H1 (cell line): ENCODE data around the gene TEX35. TPM values are rescaled to one million over a fixed set of nuclear protein-coding genes. Genes with fewer than 3 reads are reported as not detected.

ENCODE experiments used
- CTCF ChIA-PET: fragments of 300-600 bp; sonication (Branson Sonifier 250); formaldehyde crosslinking; loops from one replicate; lab custom pipeline; 2021; ENCODE audit not compliant: partially characterized antibody; lab: Charles Lee
- POLR2A ChIA-PET: fragments of 300-600 bp; sonication (Branson Sonifier 250); formaldehyde crosslinking; loops from one replicate; lab custom pipeline; 2021; ENCODE audit warnings: inconsistent platforms; ENCODE audit not compliant: partially characterized antibody; lab: Charles Lee
- DNase-seq, 2 experiments: peaks; one replicate each; pipeline versions ENCODE4 v3.0.0 to v3.0.0-alpha.2; 2010 to 2022; ENCODE audit warnings: low spot score in 2 of 2, low read depth in 1 of 2, mixed read lengths in 1 of 2
- FAIRE-seq: peaks from 2 replicates; lab custom pipeline; 2011; peaks lifted over from hg19 to GRCh38; lab: Jason Lieb, UNC
- H2AFZ ChIP-seq: 2 replicates; pipeline ENCODE4 v1.8.1; 2012; ENCODE audit warnings: low read length, inconsistent platforms
- H2AK5ac ChIP-seq: 2 replicates; pipeline ENCODE4 v1.6.1; 2013; ENCODE audit warnings: low read depth, low read length
- H2BK120ac ChIP-seq: replicated peaks from 2 replicates; pipeline ENCODE3; 2013; ENCODE audit warnings: low read depth, low read length, inconsistent platforms
- H2BK12ac ChIP-seq: 2 replicates; pipeline ENCODE4 v1.6.1; 2013; ENCODE audit warnings: low read depth, low read length
- H2BK15ac ChIP-seq: 2 replicates; pipeline ENCODE4 v1.6.1; 2013; ENCODE audit warnings: low read length
- H2BK20ac ChIP-seq: 2 replicates; pipeline ENCODE4 v1.6.1; 2013; ENCODE audit warnings: low read length
- H2BK5ac ChIP-seq: 2 replicates; pipeline ENCODE4 v1.6.1; 2013; ENCODE audit warnings: low read depth, low read length
- H3K14ac ChIP-seq: 2 replicates; pipeline ENCODE4 v1.6.1; 2013; ENCODE audit warnings: inconsistent platforms; ENCODE audit not compliant: insufficient read length
- H3K18ac ChIP-seq: 2 replicates; pipeline ENCODE4 v1.6.1; 2013; ENCODE audit warnings: low read length; ENCODE audit errors: extremely low read depth
- H3K23ac ChIP-seq: 2 replicates; pipeline ENCODE4 v1.6.1; 2013; ENCODE audit warnings: inconsistent platforms; ENCODE audit not compliant: insufficient read length
- H3K23me2 ChIP-seq: 2 replicates; pipeline ENCODE4 v1.6.1; 2013; ENCODE audit warnings: low read depth, low read length
- H3K27ac ChIP-seq: 2 replicates; pipeline ENCODE4 v1.6.1; 2011; ENCODE audit warnings: low read depth, low read length, inconsistent platforms
- H3K27me3 ChIP-seq, 4 experiments: replicated peaks in 1 of 4; 1 replicate in 1 of 4; 2 replicates in 3 of 4; pipeline versions ENCODE4 v1.6.1 to v1.8.1; 2011 to 2013; ENCODE audit warnings: low read length in 3 of 4, mild to moderate bottlenecking in 3 of 4, inconsistent platforms in 2 of 4, mixed read lengths in 2 of 4, moderate library complexity in 1 of 4; ENCODE audit not compliant: control insufficient read depth in 3 of 4, insufficient read depth in 3 of 4; ENCODE audit errors: extremely low read depth in 1 of 4
- H3K36me3 ChIP-seq, 4 experiments: 2 replicates each; pipeline versions ENCODE4 v1.6.1 to v1.8.1; 2011 to 2013; ENCODE audit warnings: mild to moderate bottlenecking in 4 of 4, low read length in 3 of 4, moderate library complexity in 2 of 4, control low read depth in 1 of 4, inconsistent platforms in 1 of 4; ENCODE audit not compliant: insufficient read depth in 4 of 4, control insufficient read depth in 2 of 4
- H3K4ac ChIP-seq: replicated peaks from 2 replicates; pipeline ENCODE3; 2013; ENCODE audit warnings: low read length, low read depth, mixed read lengths, inconsistent platforms; ENCODE audit not compliant: insufficient read length
- H3K4me1 ChIP-seq, 4 experiments: replicated peaks in 1 of 4; 1 replicate in 1 of 4; 2 replicates in 3 of 4; pipeline versions ENCODE4 v1.6.1 to v1.8.1; 2011 to 2013; ENCODE audit warnings: low read length in 3 of 4, inconsistent platforms in 2 of 4, mixed read lengths in 1 of 4; ENCODE audit not compliant: insufficient read depth in 4 of 4, control insufficient read depth in 3 of 4
- H3K4me2 ChIP-seq, 2 experiments: 2 replicates each; pipeline versions ENCODE4 v1.6.1 to v1.8.1; 2011 to 2013; ENCODE audit warnings: low read depth in 2 of 2, low read length in 2 of 2, control low read depth in 1 of 2, inconsistent platforms in 1 of 2, mild to moderate bottlenecking in 1 of 2; ENCODE audit not compliant: insufficient read depth in 1 of 2
- H3K4me3 ChIP-seq, 4 experiments: fragments of 200-600, 300-600 bp in 1 of 4; sonication (generic), shearing (Covaris generic), sonication (Bioruptor Twin) in 1 of 4; 2 replicates each; pipeline versions ENCODE4 v1.5.1 to v1.8.1; 2011 to 2016; ENCODE audit warnings: low read length in 4 of 4, low read depth in 3 of 4, control low read depth in 2 of 4, inconsistent platforms in 2 of 4, mild to moderate bottlenecking in 2 of 4, mixed read lengths in 1 of 4, moderate library complexity in 1 of 4; ENCODE audit not compliant: insufficient read depth in 2 of 4; ENCODE audit errors: extremely low read depth in 1 of 4
- H3K56ac ChIP-seq: replicated peaks from 2 replicates; pipeline ENCODE3; 2013; ENCODE audit warnings: low read depth, mild to moderate bottlenecking, mixed read lengths, low read length, inconsistent platforms; ENCODE audit not compliant: insufficient read length
- H3K79me1 ChIP-seq: 2 replicates; pipeline ENCODE4 v1.6.1; 2013; ENCODE audit warnings: low read depth, low read length, control low read depth
- H3K79me2 ChIP-seq, 2 experiments: 2 replicates each; pipeline versions ENCODE4 v1.6.1 to v1.8.1; 2012 to 2013; ENCODE audit warnings: low read length in 2 of 2, mild to moderate bottlenecking in 2 of 2, inconsistent platforms in 1 of 2; ENCODE audit not compliant: insufficient read depth in 2 of 2, control insufficient read depth in 1 of 2
- H3K9ac ChIP-seq, 4 experiments: replicated peaks in 1 of 4; 1 replicate in 1 of 4; 2 replicates in 3 of 4; pipeline versions ENCODE4 v1.6.1 to v1.8.1; 2011 to 2013; ENCODE audit warnings: low read depth in 3 of 4, low read length in 3 of 4, control low read depth in 2 of 4, mild to moderate bottlenecking in 2 of 4, moderate library complexity in 2 of 4, inconsistent platforms in 1 of 4; ENCODE audit errors: extremely low read depth in 1 of 4
- H3K9me3 ChIP-seq, 2 experiments: 2 replicates each; pipeline versions ENCODE4 v1.6.1 to v1.8.1; 2012 to 2013; ENCODE audit warnings: mild to moderate bottlenecking in 2 of 2, moderate library complexity in 2 of 2, control low read depth in 1 of 2, inconsistent platforms in 1 of 2, low read depth in 1 of 2, low read length in 1 of 2, mixed read lengths in 1 of 2; ENCODE audit not compliant: insufficient read depth in 2 of 2
- H4K20me1 ChIP-seq, 2 experiments: replicated peaks in 1 of 2; 2 replicates each; pipeline versions ENCODE3 to v1.8.1; 2011 to 2013; ENCODE audit warnings: inconsistent platforms in 2 of 2, low read length in 2 of 2, mild to moderate bottlenecking in 1 of 2; ENCODE audit not compliant: insufficient read depth in 2 of 2, control insufficient read depth in 1 of 2
- H4K5ac ChIP-seq: 2 replicates; pipeline ENCODE4 v1.6.1; 2013; ENCODE audit warnings: low read length, low read depth, mixed read lengths, inconsistent platforms; ENCODE audit not compliant: insufficient read length
- H4K8ac ChIP-seq: 2 replicates; pipeline ENCODE4 v1.8.0; 2013; ENCODE audit warnings: mild to moderate bottlenecking, moderate library complexity, low read length, inconsistent platforms; ENCODE audit not compliant: insufficient read depth; ENCODE audit errors: extremely low read depth
- H4K91ac ChIP-seq: replicated peaks from 2 replicates; pipeline ENCODE3; 2013; ENCODE audit warnings: low read length, mixed read lengths, inconsistent platforms; ENCODE audit not compliant: insufficient read length
- BACH1 ChIP-seq: IDR thresholded peaks from 2 replicates; pipeline ENCODE4 v1.6.1; 2012; ENCODE audit warnings: low read length, improper control_type of control experiment
- CBX8 ChIP-seq: fragments of 300-800, 300-1000 bp; sonication (generic); IDR thresholded peaks from 2 replicates; pipeline ENCODE4 v1.7.1; 2016; ENCODE audit warnings: low read depth, low read length, borderline replicate concordance
- FOSL1 ChIP-seq: IDR thresholded peaks from 2 replicates; pipeline ENCODE4 v1.6.1; 2011; ENCODE audit warnings: mild to moderate bottlenecking, low read depth, low read length, moderate library complexity; ENCODE audit not compliant: insufficient read depth
- GTF2F1 ChIP-seq: IDR thresholded peaks from 2 replicates; pipeline ENCODE4 v1.6.1; 2012; ENCODE audit warnings: low read depth, low read length, improper control_type of control experiment, borderline replicate concordance
- KDM1A ChIP-seq: fragments of 200-600, 300-600 bp; sonication (generic); IDR thresholded peaks from 2 replicates; pipeline ENCODE4 v1.7.1; 2016; ENCODE audit warnings: mild to moderate bottlenecking, low read length, borderline replicate concordance
- MAX ChIP-seq: IDR thresholded peaks from 2 replicates; pipeline ENCODE4 v1.6.1; 2012; ENCODE audit warnings: inconsistent platforms
- POLR2A ChIP-seq, 2 experiments: IDR thresholded peaks; 1 replicate in 1 of 2; 2 replicates in 1 of 2; pipeline ENCODE4 v1.6.1; 2011; ENCODE audit warnings: low read depth in 2 of 2, low read length in 2 of 2, mild to moderate bottlenecking in 2 of 2; ENCODE audit errors: control extremely low read depth in 1 of 2
- RXRA ChIP-seq: IDR thresholded peaks from 2 replicates; pipeline ENCODE4 v1.6.1; 2011; ENCODE audit warnings: low read depth, mild to moderate bottlenecking, low read length, moderate library complexity; ENCODE audit not compliant: insufficient read depth
- SIRT6 ChIP-seq: IDR thresholded peaks from one replicate; pipeline ENCODE4 v1.7.1; 2012; ENCODE audit warnings: low read length, inconsistent platforms
- SP1 ChIP-seq: IDR thresholded peaks from 2 replicates; pipeline ENCODE4 v1.6.1; 2011; ENCODE audit warnings: low read depth, low read length
- SP2 ChIP-seq: IDR thresholded peaks from 2 replicates; pipeline ENCODE4 v1.6.1; 2012; ENCODE audit warnings: mild to moderate bottlenecking, low read length, inconsistent platforms
- WGBS, 2 experiments: shearing (Covaris generic) in 1 of 2; methylation state at CpG; one replicate each; pipeline versions ENCODE4 v1.1.6 to v1.1.7; 2013 to 2015; ENCODE audit warnings: low lambda C conversion rate in 2 of 2, mixed read lengths in 2 of 2, inconsistent platforms in 1 of 2, low coverage in 1 of 2, missing lambda C conversion rate in 1 of 2; ENCODE audit not compliant: insufficient replicate concordance in 2 of 2, insufficient coverage in 1 of 2, insufficient read length in 1 of 2; ENCODE audit errors: extremely low coverage in 1 of 2, missing lambda C conversion rate in 1 of 2; 5-methylcytosine and 5-hydroxymethylcytosine counted together
- polyA plus RNA-seq, 7 experiments: library from polyadenylated mRNA; depleted of rRNA in 3 of 7; stranded (reverse) in 5 of 7; unstranded in 2 of 7; fragments of >200 nt in 5 of 7; fragments of 200-250 nt in 2 of 7; gene quantifications; 1 replicate in 5 of 7; 2 replicates in 1 of 7; 4 replicates in 1 of 7; pipeline versions ENCODE4 v1.2.1 to v1.2.3, GENCODE V29; 2011 to 2013; ENCODE audit warnings: missing spikeins in 2 of 7, mixed read lengths in 2 of 7
- total RNA-seq: library from RNA; stranded (reverse); fragmentation: NEBNext Ultra II Directional; extraction: Animal tissue kit (Norgen Biotek cat#: 25700); gene quantifications from 2 replicates; pipeline ENCODE4 v1.2.1, GENCODE V29; 2021

The TEX35 gene
- total and polyA plus RNA-seq, 2 of the 8 experiments (the other 6 are each of a cell fraction or from before 2014, with no cell fraction given) = 0.03 TPM; not detected in 1

GRCh38 chr1:178485541-178485981 lies 27.3 kb upstream of the TEX35 start:
- Histone ChIP-seq H3K27ac (no peak overlapping the region), H4K8ac (no peak overlapping the region), H3K79me2 (no peaks in the 10 kb centered on the region), H3K9ac (no peak overlapping the region), H3K4me2 (no peak overlapping the region), H3K4me3 (no peak overlapping the region), H4K20me1 (no peaks in the 10 kb centered on the region), H3K14ac (no peak overlapping the region), H4K5ac (no peak overlapping the region), H2BK12ac (no peak overlapping the region), H2BK5ac (no peak overlapping the region), H3K36me3 (no peaks in the 10 kb centered on the region), H2AK5ac (no peak overlapping the region), H2AFZ (no peak overlapping the region), H2BK20ac (no peak overlapping the region), H3K27me3 (no peaks in the 10 kb centered on the region), H3K56ac (no peak overlapping the region), H3K4me1 (no peaks in the 10 kb centered on the region; a peak in 1 of 7 replicates), H2BK120ac (no peak overlapping the region), H3K4ac (no peak overlapping the region), H3K9me3 (no peaks in the 10 kb centered on the region), H3K23me2 (no peaks in the 10 kb centered on the region)
- no peak for FAIRE-seq
- TF ChIP-seq SP1 (no peak), BACH1 (no peak), MAX (no peak), GTF2F1 (no peak), CBX8 (no peak), FOSL1 (no peak), RXRA (no peak), KDM1A (no peak), SP2 (no peak), SIRT6 (no peak), POLR2A (IDR thresholded peaks at IDR 0.05; ENCODE audit: control extremely low read depth in 1 of 2, low read depth in 2 of 2, low read length in 2 of 2) (no peak)
- TF ChIP-seq, all 59 proteins: peak for 0
- Histone ChIP-seq H4K91ac (no peak overlapping the region), H3K18ac (no peak overlapping the region), H3K23ac (no peak overlapping the region), H3K79me1 (no peaks in the 10 kb centered on the region), H2BK15ac (no peak overlapping the region)
- 74% methylated on average over 3 of the region's 3 CpGs; no CpG with 5 or more reads in 1 of the 2 experiments for WGBS, 2 experiments
- POLR2A ChIA-PET = no interaction called here
- CTCF ChIA-PET = interaction anchor here (1.6 to 10.0 kb wide), 3 partner anchors 9 to 14 kb away, joined by 5 to 100 read pairs (median 6); no protein-coding TSS in a partner anchor
- DNase-seq = no peak
